Loucy (cell line): ENCODE measurements around the gene AKNA.

ENCODE experiments used
- CTCF ChIP-seq: fragments of 200-600 bp; sonication (generic); conservative IDR thresholded peaks from 2 replicates; pipeline ENCODE4 v1.5.1; 2014; ENCODE audit warnings: mild to moderate bottlenecking, antibody characterized with exemption, low read length
- EZH2phosphoT487 ChIP-seq: fragments of 200-600 bp; IDR thresholded peaks from 2 replicates; pipeline ENCODE4 v1.6.1; 2018; ENCODE audit warnings: antibody characterized with exemption, mild to moderate bottlenecking, moderate library complexity, borderline replicate concordance

DNA sequence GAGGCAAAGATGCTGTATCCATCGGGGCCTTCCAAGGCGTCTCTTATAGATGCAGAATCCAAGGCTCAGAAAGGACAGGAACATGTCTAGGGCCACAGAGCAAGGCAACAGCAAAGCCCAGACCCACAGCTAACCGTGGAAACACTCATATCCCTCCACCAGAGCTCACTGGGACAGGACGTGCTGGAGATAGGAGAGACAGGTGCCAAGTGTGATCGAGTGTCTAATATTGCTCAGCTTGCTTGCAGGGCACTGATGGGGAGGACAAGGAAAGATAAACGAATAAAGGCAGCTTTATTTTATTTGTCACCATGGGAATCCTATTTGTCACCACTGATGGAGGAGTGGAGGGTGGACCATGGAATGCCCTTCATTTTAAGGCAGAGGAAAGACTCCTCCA lies 44.0 kb upstream of the AKNA start:
- TF ChIP-seq CTCF (no peak), EZH2phosphoT487 (no peak)
